Measurements from ENCODE around the gene TBC1D2. TPM values are rescaled to one million over a fixed set of nuclear protein-coding genes. Genes with fewer than 3 reads are reported as not detected.

TBC1D2 gene
- total and polyA plus RNA-seq, 2 of the 13 experiments (the other 11 are each of a cell fraction or from before 2014, with no cell fraction given) = 2.0 to 2.8 TPM

DNA sequence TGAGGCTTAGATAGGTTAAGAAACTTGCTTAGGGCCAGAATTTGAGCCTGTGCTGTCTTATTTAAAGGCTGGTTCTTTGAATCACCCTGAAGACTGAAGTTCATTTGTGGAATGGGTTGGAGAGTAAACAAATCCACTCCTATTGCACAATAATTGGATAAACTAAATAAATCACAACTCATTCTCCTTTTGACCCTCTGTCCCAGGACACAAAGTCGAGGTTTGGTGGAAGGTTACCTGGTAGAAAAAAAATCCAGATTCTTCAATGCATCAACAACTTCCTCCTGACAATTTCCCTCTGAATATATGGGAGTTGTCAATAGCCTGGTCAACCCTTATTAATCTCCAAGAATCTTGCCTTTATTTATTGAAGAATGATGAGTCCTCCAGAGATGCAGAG lies 28.9 kb downstream of the TBC1D2 start (continued):
- no peak for TF ChIP-seq ZNF142 (CRISPR knock-in tag; IDR thresholded peaks at IDR 0.05)
- TF ChIP-seq SMARCE1 (IDR thresholded peaks at IDR 0.05; ENCODE audit: borderline replicate concordance) = no peak
- TF ChIP-seq ZNF710 (CRISPR knock-in tag; IDR thresholded peaks at IDR 0.05; ENCODE audit: borderline replicate concordance) = no peak
- peak; percentile 55; the same call in 1 of the 2 replicates for TF ChIP-seq NR2F2 (IDR thresholded peaks at IDR 0.05; ENCODE audit: borderline replicate concordance, low read depth)
- TF ChIP-seq SIN3B (IDR thresholded peaks at IDR 0.05; ENCODE audit: low read length) = no peak
- TF ChIP-seq RBAK (CRISPR knock-in tag; IDR thresholded peaks at IDR 0.05) = no peak
- no peak for TF ChIP-seq MLLT10 (CRISPR knock-in tag; IDR thresholded peaks at IDR 0.05)
- TF ChIP-seq RARG (CRISPR knock-in tag; IDR thresholded peaks at IDR 0.05; ENCODE audit: low read depth) = no peak
- no peak for TF ChIP-seq MZF1 (CRISPR knock-in tag; IDR thresholded peaks at IDR 0.05; ENCODE audit: borderline replicate concordance)
- TF ChIP-seq, protein P1, sequence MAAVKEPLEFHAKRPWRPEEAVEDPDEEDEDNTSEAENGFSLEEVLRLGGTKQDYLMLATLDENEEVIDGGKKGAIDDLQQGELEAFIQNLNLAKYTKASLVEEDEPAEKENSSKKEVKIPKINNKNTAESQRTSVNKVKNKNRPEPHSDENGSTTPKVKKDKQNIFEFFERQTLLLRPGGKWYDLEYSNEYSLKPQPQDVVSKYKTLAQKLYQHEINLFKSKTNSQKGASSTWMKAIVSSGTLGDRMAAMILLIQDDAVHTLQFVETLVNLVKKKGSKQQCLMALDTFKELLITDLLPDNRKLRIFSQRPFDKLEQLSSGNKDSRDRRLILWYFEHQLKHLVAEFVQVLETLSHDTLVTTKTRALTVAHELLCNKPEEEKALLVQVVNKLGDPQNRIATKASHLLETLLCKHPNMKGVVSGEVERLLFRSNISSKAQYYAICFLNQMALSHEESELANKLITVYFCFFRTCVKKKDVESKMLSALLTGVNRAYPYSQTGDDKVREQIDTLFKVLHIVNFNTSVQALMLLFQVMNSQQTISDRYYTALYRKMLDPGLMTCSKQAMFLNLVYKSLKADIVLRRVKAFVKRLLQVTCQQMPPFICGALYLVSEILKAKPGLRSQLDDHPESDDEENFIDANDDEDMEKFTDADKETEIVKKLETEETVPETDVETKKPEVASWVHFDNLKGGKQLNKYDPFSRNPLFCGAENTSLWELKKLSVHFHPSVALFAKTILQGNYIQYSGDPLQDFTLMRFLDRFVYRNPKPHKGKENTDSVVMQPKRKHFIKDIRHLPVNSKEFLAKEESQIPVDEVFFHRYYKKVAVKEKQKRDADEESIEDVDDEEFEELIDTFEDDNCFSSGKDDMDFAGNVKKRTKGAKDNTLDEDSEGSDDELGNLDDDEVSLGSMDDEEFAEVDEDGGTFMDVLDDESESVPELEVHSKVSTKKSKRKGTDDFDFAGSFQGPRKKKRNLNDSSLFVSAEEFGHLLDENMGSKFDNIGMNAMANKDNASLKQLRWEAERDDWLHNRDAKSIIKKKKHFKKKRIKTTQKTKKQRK (IDR thresholded peaks at IDR 0.05; ENCODE audit: low read length) = no peak
- TF ChIP-seq MEIS2 (CRISPR knock-in tag; IDR thresholded peaks at IDR 0.05) = no peak
- TF ChIP-seq ZNF878 (CRISPR knock-in tag; IDR thresholded peaks at IDR 0.05) = no peak
- TF ChIP-seq KMT2B (CRISPR knock-in tag; IDR thresholded peaks at IDR 0.05) = no peak
- no peak for TF ChIP-seq ZNF382 (CRISPR knock-in tag; IDR thresholded peaks at IDR 0.05; ENCODE audit: borderline replicate concordance)
- TF ChIP-seq SIN3A (IDR thresholded peaks at IDR 0.05; ENCODE audit: borderline replicate concordance, low read depth, low read length) = no peak
- no peak for TF ChIP-seq ZNF101 (CRISPR knock-in tag; IDR thresholded peaks at IDR 0.05; ENCODE audit: borderline replicate concordance, low read depth)
- TF ChIP-seq, protein P2, sequence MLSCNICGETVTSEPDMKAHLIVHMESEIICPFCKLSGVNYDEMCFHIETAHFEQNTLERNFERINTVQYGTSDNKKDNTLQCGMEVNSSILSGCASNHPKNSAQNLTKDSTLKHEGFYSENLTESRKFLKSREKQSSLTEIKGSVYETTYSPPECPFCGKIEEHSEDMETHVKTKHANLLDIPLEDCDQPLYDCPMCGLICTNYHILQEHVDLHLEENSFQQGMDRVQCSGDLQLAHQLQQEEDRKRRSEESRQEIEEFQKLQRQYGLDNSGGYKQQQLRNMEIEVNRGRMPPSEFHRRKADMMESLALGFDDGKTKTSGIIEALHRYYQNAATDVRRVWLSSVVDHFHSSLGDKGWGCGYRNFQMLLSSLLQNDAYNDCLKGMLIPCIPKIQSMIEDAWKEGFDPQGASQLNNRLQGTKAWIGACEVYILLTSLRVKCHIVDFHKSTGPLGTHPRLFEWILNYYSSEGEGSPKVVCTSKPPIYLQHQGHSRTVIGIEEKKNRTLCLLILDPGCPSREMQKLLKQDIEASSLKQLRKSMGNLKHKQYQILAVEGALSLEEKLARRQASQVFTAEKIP (CRISPR knock-in tag; IDR thresholded peaks at IDR 0.05; ENCODE audit: borderline replicate concordance) = no peak
- peak; percentile 62; the same call in 1 of the 2 replicates for TF ChIP-seq PITX1 (CRISPR knock-in tag; IDR thresholded peaks at IDR 0.05)

All from HepG2 (cell line).